MCF 10A (cell line): ENCODE results near the gene ENTPD5. TPM values are rescaled to one million over a fixed set of nuclear protein-coding genes. Genes with fewer than 3 reads are reported as not detected.

Experiments used
- BruUV-seq: library from RNA; stranded (reverse); fragments of 400-500 nt; replicated peaks from 2 replicates; lab custom pipeline; 2021; lab: Mats Ljungman, UMichigan
- CTCF ChIA-PET: fragments of 300-600 bp; sonication (Branson Sonifier 250); formaldehyde crosslinking; extraction: SDS; loops from one replicate; lab custom pipeline; 2021; ENCODE audit warnings: antibody characterized with exemption, inconsistent platforms; lab: Yijun Ruan, JAX
- POLR2A ChIA-PET: fragments of 300-600, 350-650 bp; sonication (Branson Sonifier 250); formaldehyde crosslinking; extraction: SDS; loops from one replicate; lab custom pipeline; 2020; ENCODE audit warnings: antibody characterized with exemption, inconsistent platforms; lab: Yijun Ruan, JAX
- DNase-seq: peaks from one replicate; pipeline ENCODE4 v3.0.0-alpha.2; 2018; ENCODE audit not compliant: unreplicated experiment
- H3K27ac Mint-ChIP-seq: one replicate; pipeline ENCODE4 v1.8.0; 2022; ENCODE audit warnings: mild to moderate bottlenecking, low read depth, mixed read lengths; ENCODE audit not compliant: unreplicated experiment
- H3K27me3 Mint-ChIP-seq: one replicate; pipeline ENCODE4 v1.8.0; 2022; ENCODE audit warnings: mixed read lengths; ENCODE audit not compliant: insufficient read depth, unreplicated experiment
- H3K36me3 Mint-ChIP-seq: one replicate; pipeline ENCODE4 v1.8.0; 2022; ENCODE audit warnings: mild to moderate bottlenecking, moderate library complexity, mixed read lengths; ENCODE audit not compliant: insufficient read depth, unreplicated experiment
- H3K4me1 Mint-ChIP-seq: one replicate; pipeline ENCODE4 v1.8.0; 2022; ENCODE audit warnings: mixed read lengths; ENCODE audit not compliant: insufficient read depth, unreplicated experiment
- H3K4me3 Mint-ChIP-seq: one replicate; pipeline ENCODE4 v1.8.0; 2022; ENCODE audit warnings: mild to moderate bottlenecking, moderate library complexity, mixed read lengths; ENCODE audit not compliant: unreplicated experiment
- H3K9me3 Mint-ChIP-seq: one replicate; pipeline ENCODE4 v1.8.0; 2022; ENCODE audit warnings: mixed read lengths; ENCODE audit not compliant: unreplicated experiment
- intact Hi-C: fragments of 100-400 bp; cut with micrococcal nuclease; formaldehyde crosslinking; loops from 2 replicates; pipeline ENCODE4 v1.14.1; 2022
- total RNA-seq: library from RNA; stranded (reverse); gene quantifications from 2 replicates; pipeline ENCODE4 v1.2.3, GENCODE V29; 2022
- TF ChIP-seq, protein P1 (sequence below): fragments of 200-600 bp; IDR thresholded peaks from one replicate; pipeline ENCODE4 v1.8.0; 2022; ENCODE audit warnings: antibody characterized with exemption, mild to moderate bottlenecking; ENCODE audit not compliant: unreplicated experiment

The ENTPD5 gene
- total RNA-seq, 1 experiment from 2014 or later, result 13.9 TPM

- ChIA-PET CTCF (interaction anchor here (0.6 to 0.7 kb wide), 2 partner anchors 19 to 1107 kb away, joined by 3 to 4 read pairs; no protein-coding TSS in a partner anchor), POLR2A (interaction anchor here (1.2 to 5.2 kb wide), 2 partner anchors 9 to 20 kb away, joined by 3 to 22 read pairs; partner anchors contain the start of genes ALDH6A1 and LIN52)
- intact Hi-C loops, result no loop called here
- TF ChIP-seq, protein P1, sequence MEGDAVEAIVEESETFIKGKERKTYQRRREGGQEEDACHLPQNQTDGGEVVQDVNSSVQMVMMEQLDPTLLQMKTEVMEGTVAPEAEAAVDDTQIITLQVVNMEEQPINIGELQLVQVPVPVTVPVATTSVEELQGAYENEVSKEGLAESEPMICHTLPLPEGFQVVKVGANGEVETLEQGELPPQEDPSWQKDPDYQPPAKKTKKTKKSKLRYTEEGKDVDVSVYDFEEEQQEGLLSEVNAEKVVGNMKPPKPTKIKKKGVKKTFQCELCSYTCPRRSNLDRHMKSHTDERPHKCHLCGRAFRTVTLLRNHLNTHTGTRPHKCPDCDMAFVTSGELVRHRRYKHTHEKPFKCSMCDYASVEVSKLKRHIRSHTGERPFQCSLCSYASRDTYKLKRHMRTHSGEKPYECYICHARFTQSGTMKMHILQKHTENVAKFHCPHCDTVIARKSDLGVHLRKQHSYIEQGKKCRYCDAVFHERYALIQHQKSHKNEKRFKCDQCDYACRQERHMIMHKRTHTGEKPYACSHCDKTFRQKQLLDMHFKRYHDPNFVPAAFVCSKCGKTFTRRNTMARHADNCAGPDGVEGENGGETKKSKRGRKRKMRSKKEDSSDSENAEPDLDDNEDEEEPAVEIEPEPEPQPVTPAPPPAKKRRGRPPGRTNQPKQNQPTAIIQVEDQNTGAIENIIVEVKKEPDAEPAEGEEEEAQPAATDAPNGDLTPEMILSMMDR, result no peak
- Mint-ChIP-seq H3K27ac (no peak overlapping the region), H3K4me3 (no peak overlapping the region), H3K4me1 (peaks cover 13% of the 10 kb centered on the region), H3K27me3 (no peaks in the 10 kb centered on the region), H3K36me3 (peaks cover 54% of the 10 kb centered on the region), H3K9me3 (no peaks in the 10 kb centered on the region)
- BruUV-seq, result no TSS peak
- DNase-seq, result no peak
These were observed 45.3 kb upstream of the ENTPD5 start for GRCh38 chr14:74064426-74064825.

GRCh38 chr14:74062809-74063150, 43.7 kb upstream of the ENTPD5 start:
- TF ChIP-seq, protein P1, result no peak
- no TSS peak for BruUV-seq
- H3K4me3 Mint-ChIP-seq, result no peak overlapping the region
- H3K9me3 Mint-ChIP-seq, result no peaks in the 10 kb centered on the region
- ChIA-PET CTCF (interaction anchor here (1.2 kb wide), 1 partner anchor 22 kb away, joined by 3 read pairs; no protein-coding TSS in a partner anchor), POLR2A (interaction anchor here (1.4 to 5.2 kb wide), 4 partner anchors 21 to 1004 kb away, joined by 3 to 22 read pairs (median 10); partner anchors contain the start of genes ALDH6A1, BBOF1, ENTPD5 and LIN52)
- intact Hi-C loops, result no loop called here
- no peaks in the 10 kb centered on the region for H3K27me3 Mint-ChIP-seq
- peaks cover 13% of the 10 kb centered on the region for H3K4me1 Mint-ChIP-seq
- peak overlapping the region; percentile 57 for H3K27ac Mint-ChIP-seq
- peak; percentile 59 for DNase-seq
- H3K36me3 Mint-ChIP-seq, result peaks cover 63% of the 10 kb centered on the region

GRCh38 chr14:74049876-74050495, 30.9 kb upstream of the ENTPD5 start:
- CTCF ChIA-PET, result no interaction called here
- no peaks in the 10 kb centered on the region for H3K36me3 Mint-ChIP-seq
- DNase-seq, result no peak

DNA sequence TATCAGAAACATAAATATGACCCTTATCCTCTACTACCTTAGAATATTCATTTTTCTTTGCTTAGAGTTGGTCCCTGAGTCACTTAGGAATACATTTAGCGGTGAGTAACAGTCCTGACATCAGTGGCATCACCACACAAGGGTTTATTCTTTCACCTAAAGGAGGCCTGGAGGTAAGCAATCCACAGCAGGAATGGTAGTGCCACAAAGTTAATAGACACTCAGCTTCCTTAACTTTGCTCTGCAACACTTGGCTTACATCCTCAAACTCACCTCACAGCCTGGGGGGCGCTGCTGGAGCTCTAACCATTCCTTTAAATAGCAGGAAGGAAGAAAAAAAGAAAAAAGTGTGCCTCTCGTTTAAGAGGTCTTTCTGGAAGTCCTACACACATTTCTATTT, 29.2 kb upstream of the ENTPD5 start:
- intact Hi-C loops, result no loop called here
- peak; percentile 27 for DNase-seq
- no peaks in the 10 kb centered on the region for H3K4me1 Mint-ChIP-seq
- BruUV-seq, result no TSS peak
- no peak overlapping the region for H3K27ac Mint-ChIP-seq
- H3K27me3 Mint-ChIP-seq, result no peaks in the 10 kb centered on the region
- ChIA-PET POLR2A (no interaction called here), CTCF (interaction anchor here (0.6 to 1.2 kb wide), 2 partner anchors 11 to 109 kb away, joined by 3 to 5 read pairs; no protein-coding TSS in a partner anchor)
- H3K4me3 Mint-ChIP-seq, result no peak overlapping the region
- TF ChIP-seq, protein P1, result no peak
- H3K36me3 Mint-ChIP-seq, result no peaks in the 10 kb centered on the region
- no peaks in the 10 kb centered on the region for H3K9me3 Mint-ChIP-seq

More at GRCh38 chr14:74049876-74050495, 30.9 kb upstream of the ENTPD5 start:
- TF ChIP-seq, protein P1, result no peak
- POLR2A ChIA-PET, result interaction anchor here (0.8 kb wide), 1 partner anchor 228 kb away, joined by 4 read pairs; no protein-coding TSS in a partner anchor
- no TSS peak for BruUV-seq
- Mint-ChIP-seq H3K4me1 (no peaks in the 10 kb centered on the region), H3K27ac (no peak overlapping the region), H3K4me3 (no peak overlapping the region), H3K9me3 (no peaks in the 10 kb centered on the region), H3K27me3 (no peaks in the 10 kb centered on the region)
- intact Hi-C loops, result no loop called here
